CD4-positive, alpha-beta T cell (primary cell): ENCODE measurements around the gene GRIK5. TPM values are rescaled to one million over a fixed set of nuclear protein-coding genes. Genes with fewer than 3 reads are reported as not detected.

Source experiments
- ATAC-seq: fragments of 200-7000 bp; cut with Tn5 transposase; one replicate; pipeline ENCODE4 v1.10.0; 2022; ENCODE audit warnings: mild to moderate bottlenecking; ENCODE audit not compliant: poor library complexity
- CTCF ChIA-PET: fragments of 350-600 bp; sonication (Branson Sonifier 250); formaldehyde crosslinking; loops from one replicate; lab custom pipeline; 2021; ENCODE audit warnings: antibody characterized with exemption, inconsistent platforms; lab: Charles Lee
- POLR2A ChIA-PET: fragments of 350-600 bp; sonication (Branson Sonifier 250); formaldehyde crosslinking; loops from one replicate; lab custom pipeline; 2021; ENCODE audit warnings: antibody characterized with exemption, inconsistent platforms; lab: Charles Lee
- DNase-seq, 14 experiments: peaks; one replicate each; pipeline ENCODE4 v3.0.0-alpha.2; 2013 to 2020; ENCODE audit warnings: mixed read lengths in 2 of 14
- H3K27ac ChIP-seq, 2 donors: one replicate each; pipeline versions ENCODE4 v1.5.1 to v1.7.0; 2013; ENCODE audit warnings: low read length in 2 of 2, low read depth in 1 of 2, mild to moderate bottlenecking in 1 of 2
- H3K27me3 ChIP-seq, 2 experiments: 1 replicate in 1 of 2; 2 replicates in 1 of 2; pipeline versions ENCODE4 v1.6.1 to v1.7.0; 2013; ENCODE audit warnings: low read length in 2 of 2, control low read depth in 1 of 2, mild to moderate bottlenecking in 1 of 2, moderate library complexity in 1 of 2; ENCODE audit not compliant: insufficient read depth in 2 of 2, control insufficient read depth in 1 of 2
- H3K36me3 ChIP-seq: one replicate; pipeline ENCODE4 v1.6.1; 2013; ENCODE audit warnings: low read length, control low read depth; ENCODE audit not compliant: insufficient read depth
- H3K4me1 ChIP-seq: one replicate; pipeline ENCODE4 v1.6.1; 2013; ENCODE audit warnings: low read length, control low read depth; ENCODE audit not compliant: insufficient read depth
- H3K4me3 ChIP-seq: one replicate; pipeline ENCODE4 v1.5.1; 2013; ENCODE audit warnings: mild to moderate bottlenecking, low read length, moderate library complexity
- H3K9me3 ChIP-seq, 2 experiments: 1 replicate in 1 of 2; 2 replicates in 1 of 2; pipeline versions ENCODE4 v1.6.1 to v1.7.0; 2013; ENCODE audit warnings: low read length in 2 of 2, mild to moderate bottlenecking in 2 of 2, control low read depth in 1 of 2, moderate library complexity in 1 of 2; ENCODE audit not compliant: control insufficient read depth in 1 of 2, insufficient read depth in 1 of 2
- H3K27ac Mint-ChIP-seq: one replicate; pipeline ENCODE4 v1.8.0; 2020; ENCODE audit warnings: mixed read lengths
- H3K27me3 Mint-ChIP-seq: one replicate; pipeline ENCODE4 v1.8.0; 2021; ENCODE audit warnings: mixed read lengths
- H3K36me3 Mint-ChIP-seq: one replicate; pipeline ENCODE4 v1.8.0; 2021; ENCODE audit warnings: low read depth, mixed read lengths
- H3K4me1 Mint-ChIP-seq: one replicate; pipeline ENCODE4 v1.8.0; 2021; ENCODE audit warnings: low read depth, mixed read lengths
- H3K4me3 Mint-ChIP-seq: one replicate; pipeline ENCODE4 v1.8.0; 2020; ENCODE audit warnings: mild to moderate bottlenecking, mixed read lengths
- H3K9me3 Mint-ChIP-seq: one replicate; pipeline ENCODE4 v1.8.0; 2020; ENCODE audit warnings: mixed read lengths
- intact Hi-C, 2 experiments: fragments of 100-400 bp; cut with DNase I in 1 of 2; cut with micrococcal nuclease in 1 of 2; formaldehyde crosslinking; loops; one replicate each; pipeline versions ENCODE4 v1.15.1 to v1.9.0; 2023 to 2025; cut with DNase I, micrococcal nuclease
- total RNA-seq, 174 experiments: library from RNA in 2 of 174; stranded (reverse) in 2 of 174; gene quantifications; one replicate each; pipeline ENCODE4 v1.2.3 and lab custom pipeline; 2021 to 2026
- TF ChIP-seq, protein P1 (sequence below): fragments of 200-600 bp; IDR thresholded peaks from one replicate; pipeline ENCODE4 v1.8.0; 2022; ENCODE audit warnings: antibody characterized with exemption, mild to moderate bottlenecking

Gene GRIK5
- total RNA-seq, 2 experiments from 2014 or later: 0.66 to 0.75 TPM

DNA sequence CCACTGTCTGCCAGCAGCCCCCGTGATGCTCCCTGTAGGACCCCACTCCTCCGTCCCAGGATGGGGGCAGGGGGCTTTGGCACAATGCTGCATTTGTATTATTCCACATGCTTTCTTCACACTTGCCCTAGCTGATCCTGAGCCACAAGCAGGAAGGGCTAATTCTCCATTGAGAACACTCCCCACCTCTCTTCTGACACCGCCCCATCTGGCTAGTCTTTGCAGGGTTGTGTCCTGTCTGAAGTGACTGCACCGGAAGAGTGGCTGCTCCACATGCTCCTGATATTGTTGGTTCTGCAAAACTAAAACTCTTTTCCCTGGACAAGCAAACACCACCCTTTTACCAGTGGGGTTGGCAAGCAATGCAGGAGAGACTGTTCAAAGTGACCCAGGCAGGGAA is 23.9 kb upstream of the GRIK5 start:
- intact Hi-C loops: no loop called here
- Mint-ChIP-seq H3K9me3 (no peaks in the 10 kb centered on the region), H3K4me1 (peaks cover 18% of the 10 kb centered on the region), H3K27me3 (no peaks in the 10 kb centered on the region), H3K36me3 (peaks cover 55% of the 10 kb centered on the region), H3K4me3 (no peak overlapping the region), H3K27ac (no peak overlapping the region)
- H3K36me3 ChIP-seq: peaks cover 60% of the 10 kb centered on the region
- H3K4me3 ChIP-seq: no peak overlapping the region
- H3K27ac ChIP-seq: no peak overlapping the region
- no peak for ATAC-seq
- no peaks in the 10 kb centered on the region for H3K27me3 ChIP-seq
- ChIA-PET CTCF (no interaction called here), POLR2A (no interaction called here)
- DNase-seq: no peak
- TF ChIP-seq, protein P1, sequence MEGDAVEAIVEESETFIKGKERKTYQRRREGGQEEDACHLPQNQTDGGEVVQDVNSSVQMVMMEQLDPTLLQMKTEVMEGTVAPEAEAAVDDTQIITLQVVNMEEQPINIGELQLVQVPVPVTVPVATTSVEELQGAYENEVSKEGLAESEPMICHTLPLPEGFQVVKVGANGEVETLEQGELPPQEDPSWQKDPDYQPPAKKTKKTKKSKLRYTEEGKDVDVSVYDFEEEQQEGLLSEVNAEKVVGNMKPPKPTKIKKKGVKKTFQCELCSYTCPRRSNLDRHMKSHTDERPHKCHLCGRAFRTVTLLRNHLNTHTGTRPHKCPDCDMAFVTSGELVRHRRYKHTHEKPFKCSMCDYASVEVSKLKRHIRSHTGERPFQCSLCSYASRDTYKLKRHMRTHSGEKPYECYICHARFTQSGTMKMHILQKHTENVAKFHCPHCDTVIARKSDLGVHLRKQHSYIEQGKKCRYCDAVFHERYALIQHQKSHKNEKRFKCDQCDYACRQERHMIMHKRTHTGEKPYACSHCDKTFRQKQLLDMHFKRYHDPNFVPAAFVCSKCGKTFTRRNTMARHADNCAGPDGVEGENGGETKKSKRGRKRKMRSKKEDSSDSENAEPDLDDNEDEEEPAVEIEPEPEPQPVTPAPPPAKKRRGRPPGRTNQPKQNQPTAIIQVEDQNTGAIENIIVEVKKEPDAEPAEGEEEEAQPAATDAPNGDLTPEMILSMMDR: no peak
- peaks cover 22% of the 10 kb centered on the region for H3K4me1 ChIP-seq
- H3K9me3 ChIP-seq: no peaks in the 10 kb centered on the region

DNA sequence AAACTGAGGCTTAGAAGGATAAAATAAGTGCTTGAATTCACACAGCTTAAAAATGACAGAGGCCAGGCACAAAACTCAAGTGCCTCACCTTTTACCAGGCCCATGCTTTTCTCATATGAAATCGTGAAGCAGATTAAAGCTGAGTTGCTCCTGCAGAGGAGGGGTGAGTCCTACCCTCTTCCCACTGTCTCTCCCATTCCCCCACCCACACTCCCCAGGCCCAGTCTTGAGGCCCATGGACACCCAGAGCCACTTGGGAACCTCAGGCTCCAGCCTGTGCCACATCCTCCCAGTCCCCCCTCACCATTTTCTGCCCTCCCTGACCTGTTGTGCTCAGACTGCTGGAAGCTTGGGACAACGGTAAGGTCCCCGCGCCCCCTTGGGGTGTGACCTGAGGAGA is 23.5 kb upstream of the GRIK5 start:
- no peak for DNase-seq
- Histone ChIP-seq H3K27me3 (no peaks in the 10 kb centered on the region), H3K4me1 (peaks cover 25% of the 10 kb centered on the region), H3K36me3 (peaks cover 56% of the 10 kb centered on the region), H3K27ac (no peak overlapping the region), H3K4me3 (no peak overlapping the region), H3K9me3 (no peaks in the 10 kb centered on the region)
- H3K4me3 Mint-ChIP-seq: no peak overlapping the region
- H3K4me1 Mint-ChIP-seq: peaks cover 18% of the 10 kb centered on the region
- ATAC-seq: no peak
- H3K27ac Mint-ChIP-seq: no peak overlapping the region
- H3K27me3 Mint-ChIP-seq: no peaks in the 10 kb centered on the region
- TF ChIP-seq, protein P1: no peak
- peaks cover 52% of the 10 kb centered on the region for H3K36me3 Mint-ChIP-seq
- intact Hi-C loops: no loop called here
- ChIA-PET CTCF (interaction anchor here (0.7 kb wide), 1 partner anchor 71 kb away, joined by 3 read pairs; no protein-coding TSS in a partner anchor), POLR2A (no interaction called here)
- H3K9me3 Mint-ChIP-seq: no peaks in the 10 kb centered on the region

DNA sequence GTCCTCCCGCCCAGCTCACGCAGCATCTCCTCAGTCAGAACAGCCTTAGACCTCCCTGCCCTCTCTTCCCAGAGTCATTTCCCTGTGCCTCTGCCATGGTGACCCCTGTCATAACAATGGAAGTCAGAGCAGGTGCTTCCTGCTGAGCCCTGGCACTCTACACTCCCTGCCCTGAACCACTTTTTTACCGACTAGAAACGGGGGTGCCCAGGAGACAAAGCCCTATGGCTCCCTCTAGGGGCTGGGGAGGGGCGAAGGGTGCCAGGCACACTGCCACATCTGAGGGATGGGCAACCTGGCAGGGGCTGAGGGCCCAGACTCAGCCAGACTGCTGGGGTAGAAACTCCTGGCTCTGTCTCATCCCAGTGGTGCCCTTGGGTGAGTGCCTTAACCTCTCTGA is 22.3 kb upstream of the GRIK5 start:
- Mint-ChIP-seq H3K4me1 (peaks cover 18% of the 10 kb centered on the region), H3K4me3 (no peak overlapping the region), H3K27me3 (no peaks in the 10 kb centered on the region), H3K27ac (peak overlapping the region; percentile 32), H3K36me3 (peaks cover 44% of the 10 kb centered on the region), H3K9me3 (no peaks in the 10 kb centered on the region)
- TF ChIP-seq, protein P1: peak; percentile 47
- peaks cover 25% of the 10 kb centered on the region for H3K4me1 ChIP-seq
- no peak overlapping the region for H3K4me3 ChIP-seq
- ATAC-seq (peak; percentile 64), DNase-seq (peak in 10 of 14 experiments; percentile 14 to 68 (median 38))
- POLR2A ChIA-PET: no interaction called here
- peaks cover 46% of the 10 kb centered on the region for H3K36me3 ChIP-seq
- CTCF ChIA-PET: interaction anchor here (0.9 kb wide), 1 partner anchor 16 kb away, joined by 3 read pairs; the partner anchor contains the start of gene ZNF574
- H3K9me3 ChIP-seq: no peaks in the 10 kb centered on the region
- no peak overlapping the region for H3K27ac ChIP-seq
- intact Hi-C loops: no loop called here
- H3K27me3 ChIP-seq: no peaks in the 10 kb centered on the region
